COLO668 (cell line): Measurements from ENCODE around the gene TTLL8.

Source experiments
- DNase-seq: peaks from one replicate; lab custom pipeline; 2025; ENCODE audit not compliant: unreplicated experiment; lab: John Stamatoyannopoulos, UW

TTLL8 gene

DNA sequence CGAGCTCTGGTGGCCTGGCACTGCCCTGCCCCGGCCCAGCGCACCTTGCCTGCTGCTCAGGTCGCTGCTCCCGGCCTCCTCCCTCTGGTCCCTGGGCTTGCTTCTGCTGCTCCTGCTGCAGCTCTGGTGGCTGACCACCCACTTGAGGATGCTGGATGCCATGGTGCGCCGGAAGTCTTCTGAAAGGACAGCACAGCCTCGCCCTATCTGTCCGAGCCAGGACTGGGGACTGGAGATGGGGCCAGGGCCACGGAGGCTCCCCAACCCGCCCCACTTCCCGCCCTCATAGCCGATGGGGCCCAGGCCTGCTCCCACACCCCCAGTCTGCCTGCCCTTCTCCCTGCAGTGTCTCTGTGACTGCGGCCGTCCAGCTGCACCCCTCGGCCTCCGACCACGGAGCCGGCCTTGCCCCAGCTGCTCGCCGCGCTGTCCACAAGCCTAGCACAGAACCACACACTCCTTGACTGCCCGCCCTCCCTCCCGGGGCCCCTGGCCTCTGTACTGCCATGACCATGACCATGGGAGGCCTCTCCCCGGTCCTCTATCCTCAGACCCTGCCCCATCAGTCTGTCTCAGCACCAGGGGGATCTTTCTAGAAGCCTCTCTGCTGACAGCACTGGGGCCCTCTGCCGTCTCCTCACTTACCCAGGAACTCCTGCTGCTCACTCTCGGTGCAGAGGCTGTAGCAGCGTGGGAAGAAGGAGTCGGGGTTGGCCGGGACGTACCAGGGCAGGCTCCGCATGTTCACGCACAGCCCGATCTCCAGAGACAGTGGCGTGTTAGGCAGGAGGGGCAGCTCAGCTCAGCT lies 12.7 kb downstream of the TTLL8 start:
- no peak for DNase-seq

DNA sequence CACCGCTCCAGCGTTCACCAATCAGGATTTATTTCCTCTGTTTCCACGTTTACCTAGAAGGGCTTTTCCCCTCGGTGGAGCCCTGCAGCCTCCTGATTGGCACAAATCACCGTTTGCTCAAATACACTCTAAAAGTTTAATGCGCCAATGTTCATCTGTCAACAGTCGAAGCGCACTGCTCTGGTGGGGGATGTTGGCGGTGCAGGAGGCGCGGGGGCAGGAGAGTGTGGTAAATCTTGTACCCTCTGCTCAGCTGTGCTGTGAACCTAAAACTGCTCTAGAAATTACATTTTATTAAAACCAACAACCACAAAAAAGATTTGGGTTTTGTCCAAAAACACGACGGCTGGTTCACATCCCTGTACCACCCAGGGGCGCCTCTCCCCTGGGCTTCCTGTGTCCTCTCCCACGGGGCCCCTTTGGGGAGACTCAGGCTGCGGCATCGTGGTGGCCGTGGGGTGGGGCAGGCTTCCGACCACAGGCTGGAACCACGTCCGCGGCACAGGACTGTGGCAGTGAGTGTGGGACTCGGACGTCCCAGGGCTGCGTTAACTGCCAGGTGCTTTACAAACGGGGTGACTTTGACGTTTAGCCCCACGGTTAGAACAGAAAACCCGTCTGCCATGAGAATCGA lies 13.5 kb downstream of the TTLL8 start:
- DNase-seq: no peak

DNA sequence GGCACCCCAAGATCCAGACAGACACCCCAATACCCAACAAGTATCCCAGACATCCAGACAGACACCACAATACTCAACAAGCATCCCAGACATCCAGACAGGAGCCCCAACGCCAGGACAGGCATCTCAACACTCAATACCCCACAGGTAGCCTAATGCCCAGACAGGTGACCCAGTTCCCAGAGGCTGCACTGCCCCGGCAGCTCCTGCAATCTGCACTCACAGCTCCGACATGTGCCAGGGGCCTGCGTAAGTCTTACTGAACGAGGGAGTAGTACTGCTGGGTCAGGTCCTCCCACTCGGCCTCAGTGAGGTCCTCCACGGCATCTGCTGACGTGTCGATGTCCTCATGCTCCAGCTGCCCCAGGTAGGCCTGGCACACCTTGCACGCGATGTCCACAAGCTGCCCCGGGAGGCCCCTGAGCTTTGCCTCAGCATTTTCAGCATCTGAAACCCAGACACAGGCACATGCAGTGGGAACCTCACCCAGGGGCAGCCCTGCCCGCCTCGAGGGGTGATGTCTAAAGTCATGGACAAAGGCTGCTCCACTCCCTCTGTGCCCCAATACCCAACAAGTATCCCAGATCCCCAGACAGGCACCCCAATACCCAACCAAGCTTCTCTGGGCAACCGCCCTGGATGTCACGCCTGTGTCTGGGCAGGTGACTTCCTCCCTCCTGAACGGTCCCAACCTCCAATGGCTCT lies 16.6 kb downstream of the TTLL8 start:
- DNase-seq: no peak

DNA sequence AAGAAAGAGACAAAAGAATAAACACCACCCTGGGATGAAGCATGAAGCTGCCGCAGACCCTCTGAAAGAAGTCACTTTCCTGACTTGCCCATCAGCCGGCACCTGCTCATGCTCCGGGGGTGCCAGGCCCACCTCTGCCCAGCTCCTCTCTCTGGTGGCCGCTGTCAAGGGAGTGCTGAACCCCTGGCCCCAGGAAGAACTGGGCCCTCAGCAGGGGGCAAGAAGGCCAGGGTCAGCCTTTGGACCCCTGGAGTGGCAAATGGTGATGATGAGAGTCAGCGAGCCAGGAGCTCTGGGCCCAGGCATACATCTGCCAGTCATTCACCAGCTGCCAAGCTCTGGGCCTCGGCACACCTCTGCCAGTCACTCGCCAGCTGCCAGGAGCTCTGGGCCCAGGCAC lies 17.4 kb downstream of the TTLL8 start:
- no peak for DNase-seq

DNA sequence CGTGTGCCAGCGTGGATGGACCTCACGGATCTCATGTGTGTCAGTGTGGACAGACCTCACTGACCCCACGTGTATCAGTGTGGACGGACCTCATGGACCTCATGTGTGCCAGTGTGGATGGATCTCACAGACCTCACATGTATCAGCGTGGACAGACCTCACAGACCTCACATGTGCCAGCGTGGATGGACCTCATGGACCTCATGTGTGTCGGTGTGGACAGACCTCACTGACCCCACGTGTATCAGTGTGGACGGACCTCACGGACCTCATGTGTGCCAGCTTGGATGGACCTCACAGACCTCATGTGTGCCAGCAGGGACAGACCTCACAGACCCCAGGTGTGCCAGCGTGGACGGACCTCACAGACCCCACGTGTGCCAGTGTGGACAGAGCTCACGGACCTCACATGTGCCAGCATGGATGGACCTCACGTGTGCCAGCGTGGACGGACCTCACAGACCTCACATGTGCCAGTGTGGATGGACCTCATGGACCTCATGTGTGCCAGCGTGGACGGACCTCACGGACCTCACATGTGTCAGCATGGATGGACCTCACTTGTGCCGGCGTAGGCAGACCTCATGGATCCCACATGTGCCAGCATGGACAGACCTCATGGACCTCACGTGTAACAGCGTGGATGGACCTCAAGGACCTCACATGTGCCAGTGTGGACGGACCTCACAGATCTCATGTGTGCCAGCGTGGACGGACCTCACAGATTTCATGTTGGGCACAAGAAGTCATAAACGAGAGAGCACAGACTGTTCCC lies 18.2 kb downstream of the TTLL8 start:
- no peak for DNase-seq

DNA sequence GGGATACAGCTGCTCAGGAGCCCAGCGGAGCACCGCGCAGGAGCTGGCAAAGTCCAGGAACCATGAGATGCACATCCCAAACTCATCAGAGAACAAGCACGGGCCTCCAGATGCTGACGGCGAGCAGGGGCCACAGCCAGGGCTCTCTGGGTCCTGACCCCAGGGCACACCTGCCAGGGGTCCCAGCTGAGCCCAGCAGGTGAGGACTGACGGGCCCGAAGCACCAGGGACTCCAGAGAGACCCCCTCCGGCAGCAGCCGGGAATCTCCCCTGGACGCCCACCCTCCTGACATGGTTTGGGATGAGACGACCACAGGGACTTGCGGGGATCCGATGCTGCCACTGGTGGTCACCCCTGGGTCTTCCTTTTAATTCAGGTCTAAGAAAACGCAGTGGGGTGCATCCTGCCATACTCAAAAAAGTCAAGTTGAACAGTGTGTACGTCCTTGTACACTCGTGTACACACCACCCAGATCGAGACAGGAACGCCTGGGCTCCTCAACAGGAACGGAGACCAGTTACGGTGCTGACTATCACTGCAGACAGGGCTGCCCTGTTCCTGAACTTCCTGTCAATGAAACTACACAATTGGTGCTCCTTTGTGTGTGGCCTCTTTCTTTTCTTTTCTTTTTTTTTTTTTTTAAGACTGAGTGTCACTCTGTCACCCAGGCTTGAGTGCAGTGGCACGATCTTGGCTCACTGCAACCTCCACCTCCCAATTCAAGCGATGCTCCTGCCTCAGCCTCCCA lies 21.9 kb downstream of the TTLL8 start:
- DNase-seq: no peak

DNA sequence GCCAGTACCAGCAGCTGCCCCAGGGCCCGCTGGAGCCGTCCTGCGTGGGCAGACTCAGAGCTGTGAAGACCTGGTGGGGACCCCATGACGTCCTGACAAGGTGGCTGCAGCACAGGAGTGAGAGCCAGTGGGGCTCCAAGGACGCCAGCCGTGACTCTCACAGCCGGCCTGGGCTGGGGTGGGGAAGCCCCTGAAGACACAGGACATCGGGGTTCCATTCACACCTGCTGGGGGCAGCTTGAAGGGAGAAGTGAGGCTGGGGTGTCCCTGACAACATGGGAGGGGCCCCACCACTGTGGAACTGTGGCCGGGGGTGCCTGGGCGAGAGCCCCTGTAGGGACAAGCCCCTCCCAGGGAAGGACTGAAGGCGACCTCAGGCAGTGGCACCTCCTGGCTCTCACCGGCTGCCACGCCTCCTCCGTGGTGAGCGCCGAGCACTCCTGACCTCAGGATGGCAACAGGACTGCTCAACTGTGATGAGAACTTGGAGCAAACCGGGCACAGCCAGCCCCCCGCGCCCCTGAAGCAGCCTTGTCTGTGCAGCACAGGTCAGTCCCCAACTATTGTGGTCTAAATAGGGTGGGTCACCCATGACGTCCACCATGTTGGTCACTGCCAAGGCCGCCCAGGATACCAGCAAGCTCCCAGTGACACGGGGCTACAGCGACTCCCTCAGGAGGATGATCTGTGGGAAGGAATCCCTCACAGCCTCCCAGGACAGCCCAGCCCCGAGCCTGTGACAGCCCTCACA lies 22.8 kb downstream of the TTLL8 start:
- no peak for DNase-seq

DNA sequence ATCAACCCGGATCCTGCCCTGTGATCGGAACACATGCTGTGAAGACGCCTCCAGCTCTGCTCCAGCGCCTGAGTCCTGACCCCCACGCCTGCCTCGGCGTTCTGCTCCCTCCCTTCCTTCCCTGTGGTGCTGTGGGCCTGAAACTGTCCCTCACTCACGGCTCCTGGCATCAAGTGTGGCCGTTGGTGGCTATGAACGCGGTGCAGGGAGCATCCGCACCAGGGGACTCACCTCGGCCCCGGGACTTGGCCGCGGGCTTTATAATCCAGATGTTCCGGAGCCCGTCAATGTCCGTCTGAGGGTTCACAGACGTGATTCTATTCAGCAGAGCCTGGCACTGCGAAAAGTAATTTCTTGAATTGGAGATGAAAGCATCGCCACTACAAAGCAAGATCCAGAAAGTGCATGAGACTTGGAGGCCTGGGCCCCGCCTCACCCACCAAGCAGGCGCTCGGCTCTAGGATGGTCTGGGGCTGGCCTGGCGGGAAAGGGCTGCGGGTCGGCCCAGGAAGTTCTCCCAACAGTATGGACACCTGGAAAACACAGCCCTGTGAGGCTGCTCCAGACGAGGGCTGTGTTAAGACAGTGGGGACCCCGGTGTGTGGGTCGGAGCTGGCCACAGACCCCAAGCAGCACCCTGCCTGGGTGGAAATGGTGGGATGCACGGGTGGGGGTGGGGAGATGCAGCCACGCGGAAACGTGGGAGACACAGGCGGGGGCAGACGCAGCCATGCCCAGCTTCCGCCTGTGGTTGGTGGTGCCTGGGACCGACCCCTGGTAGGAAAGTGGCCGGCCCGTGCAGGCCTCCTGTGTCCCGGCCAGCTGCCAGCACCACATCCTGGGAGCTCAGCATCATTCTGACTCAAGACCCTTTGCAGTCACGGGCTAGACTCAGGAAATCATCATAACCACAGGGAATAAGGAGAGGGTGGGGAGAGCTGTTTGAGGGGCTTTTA lies 23.7 kb downstream of the TTLL8 start:
- no peak for DNase-seq

DNA sequence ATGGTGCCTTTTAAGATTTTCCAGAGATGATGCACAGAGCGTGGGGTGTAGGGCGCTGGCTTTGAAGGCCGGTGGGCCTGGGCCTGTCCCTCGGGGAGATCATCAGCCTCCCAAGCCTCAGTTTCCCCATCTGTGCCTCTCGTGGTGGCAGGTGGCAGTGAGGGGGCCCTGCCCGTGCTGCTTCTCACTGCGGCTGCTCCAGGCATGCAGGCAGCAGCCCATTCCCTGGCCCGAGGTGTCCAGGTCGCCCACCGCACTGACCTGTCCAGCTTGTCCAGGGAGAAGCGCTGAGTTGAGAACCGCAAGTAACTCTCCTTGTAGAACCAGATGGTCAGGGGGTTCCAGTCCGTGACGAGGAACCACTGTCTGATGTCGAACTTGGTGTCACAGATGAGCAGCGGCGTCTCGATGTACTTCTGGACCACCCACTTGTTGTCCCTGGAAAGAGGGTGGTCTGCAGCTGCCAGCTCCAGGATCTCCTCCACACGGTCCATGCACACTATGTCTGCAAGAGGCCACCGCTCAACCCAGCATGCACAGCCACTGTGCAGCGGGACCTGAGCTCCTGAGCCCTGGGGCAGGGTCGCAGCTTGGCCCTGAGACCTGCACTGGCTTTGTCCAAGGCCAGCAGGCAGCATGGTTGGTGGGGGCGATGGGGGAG lies 25.0 kb downstream of the TTLL8 start:
- DNase-seq: no peak

DNA sequence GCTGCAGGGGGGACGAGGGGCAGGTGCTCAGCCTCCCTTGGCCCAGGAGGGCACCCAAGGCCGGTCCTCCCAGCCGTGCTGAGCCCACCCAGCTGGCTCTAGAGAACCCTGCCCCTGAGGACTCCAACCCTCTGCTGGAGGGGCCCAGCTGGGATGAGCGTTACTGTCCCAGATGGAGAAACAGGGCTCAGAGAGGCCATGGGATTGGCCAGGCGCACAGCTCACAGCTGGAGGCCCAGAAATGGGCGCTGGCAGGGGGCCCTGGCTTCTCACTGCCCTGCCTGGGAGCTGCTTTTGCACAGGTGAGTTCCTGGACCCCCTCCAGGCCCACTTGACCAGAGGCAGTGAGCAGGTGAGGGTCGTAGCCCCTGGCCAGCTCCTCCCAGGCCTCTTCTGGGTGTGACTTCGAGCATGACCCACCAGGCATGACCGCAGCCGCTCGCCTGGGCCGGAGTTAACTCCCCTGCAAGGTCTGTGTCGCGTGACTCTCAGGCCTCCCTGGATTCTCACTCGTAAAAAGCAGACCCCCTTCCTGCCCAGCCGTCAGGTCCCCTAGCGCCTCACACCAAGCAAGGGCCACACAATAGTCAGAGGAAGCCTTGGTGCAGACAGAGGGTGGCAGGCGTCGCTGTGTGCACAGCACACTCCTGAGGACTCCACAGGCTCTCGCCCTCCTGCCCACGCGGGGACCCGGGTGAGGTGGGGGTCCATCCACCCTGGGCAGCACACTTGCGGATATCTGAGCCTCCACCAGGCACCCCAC lies 25.8 kb downstream of the TTLL8 start:
- no peak for DNase-seq

DNA sequence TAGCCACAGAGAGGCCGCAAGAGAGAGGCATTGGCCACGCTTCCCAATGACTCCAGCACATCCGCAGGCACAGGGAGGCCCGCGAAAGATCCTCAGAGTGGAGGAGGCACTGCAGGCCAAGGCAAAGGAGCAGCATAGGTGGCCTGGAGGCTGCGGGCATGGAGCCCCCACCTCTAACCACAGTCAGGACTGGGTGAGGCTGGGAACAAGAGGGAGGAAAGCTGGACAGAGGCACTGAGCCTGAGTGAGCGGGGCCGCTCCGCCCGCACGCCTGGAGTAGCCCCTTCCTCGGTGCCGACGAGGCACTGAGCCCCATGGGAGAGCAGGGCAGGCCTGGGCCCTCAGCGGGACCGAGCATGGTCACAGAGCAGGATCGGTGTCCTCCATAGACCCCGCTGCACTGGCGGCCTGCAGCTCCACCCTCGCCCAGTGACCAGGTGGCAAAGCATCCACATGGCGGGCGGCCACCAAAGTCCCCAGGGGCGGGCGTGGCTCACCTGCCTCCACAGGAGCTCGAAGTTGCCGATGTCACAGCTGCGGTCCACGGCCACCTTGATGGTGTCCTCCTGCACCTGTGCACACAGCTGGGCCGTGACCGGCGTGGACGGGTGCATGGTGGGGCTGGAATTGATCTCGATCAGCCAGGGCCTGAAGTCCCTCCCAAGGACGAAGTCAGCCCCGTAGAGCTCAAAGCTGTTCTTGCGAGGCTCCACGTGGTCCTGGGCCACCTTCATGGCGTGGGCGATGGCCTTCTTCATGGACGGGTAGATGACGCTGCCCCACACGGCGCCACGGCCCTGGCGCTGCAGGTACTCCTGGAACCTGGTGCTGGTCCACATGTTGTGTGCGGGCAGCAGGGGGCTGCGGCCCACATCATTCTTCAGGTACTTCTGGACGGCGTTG lies 26.7 kb downstream of the TTLL8 start:
- DNase-seq: peak; percentile 39

DNA sequence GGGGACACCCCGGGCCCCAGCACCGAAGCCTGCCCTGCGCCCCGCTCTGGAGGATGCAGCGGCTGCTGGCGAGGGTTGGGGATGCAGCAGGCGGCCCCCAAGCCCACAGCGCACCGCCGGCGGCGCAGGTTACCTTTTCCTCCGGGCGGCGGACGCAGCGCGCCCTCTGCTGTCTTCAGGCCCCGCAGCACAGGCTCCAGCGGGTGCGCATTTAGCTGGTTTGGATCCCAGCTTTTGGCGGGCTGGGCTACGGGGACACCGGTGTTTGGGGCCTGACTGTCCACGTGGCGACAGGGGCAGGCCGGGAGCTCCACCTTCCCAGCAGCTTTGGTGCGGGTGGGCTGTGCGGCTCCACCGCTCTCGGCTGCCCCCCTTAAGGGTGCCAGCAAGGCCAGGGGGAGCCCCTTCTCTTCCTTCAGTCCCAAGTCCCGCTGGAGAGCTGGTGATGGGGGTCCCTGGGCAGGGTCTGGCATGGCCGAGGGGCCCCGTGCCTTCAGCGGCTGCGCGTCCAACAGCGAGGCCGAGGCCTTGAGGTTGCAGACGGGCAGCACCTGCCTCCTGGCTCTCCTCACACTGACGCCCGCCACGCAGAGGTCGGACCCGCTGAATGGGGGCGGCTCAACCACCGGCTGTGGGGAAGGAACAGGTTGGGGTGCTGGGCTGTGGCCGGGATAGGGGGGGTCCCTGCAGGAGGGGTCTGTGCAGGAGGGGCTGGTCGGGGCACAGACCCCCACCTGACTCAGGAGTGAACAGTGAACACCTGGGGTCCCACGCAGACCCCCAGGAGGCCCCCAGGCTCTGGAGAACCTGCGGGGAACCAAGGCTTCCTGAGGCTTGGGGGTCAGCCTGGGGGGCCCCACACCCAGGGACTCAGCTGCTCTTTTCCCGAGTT lies 27.6 kb downstream of the TTLL8 start:
- peak; percentile 89 for DNase-seq

DNA sequence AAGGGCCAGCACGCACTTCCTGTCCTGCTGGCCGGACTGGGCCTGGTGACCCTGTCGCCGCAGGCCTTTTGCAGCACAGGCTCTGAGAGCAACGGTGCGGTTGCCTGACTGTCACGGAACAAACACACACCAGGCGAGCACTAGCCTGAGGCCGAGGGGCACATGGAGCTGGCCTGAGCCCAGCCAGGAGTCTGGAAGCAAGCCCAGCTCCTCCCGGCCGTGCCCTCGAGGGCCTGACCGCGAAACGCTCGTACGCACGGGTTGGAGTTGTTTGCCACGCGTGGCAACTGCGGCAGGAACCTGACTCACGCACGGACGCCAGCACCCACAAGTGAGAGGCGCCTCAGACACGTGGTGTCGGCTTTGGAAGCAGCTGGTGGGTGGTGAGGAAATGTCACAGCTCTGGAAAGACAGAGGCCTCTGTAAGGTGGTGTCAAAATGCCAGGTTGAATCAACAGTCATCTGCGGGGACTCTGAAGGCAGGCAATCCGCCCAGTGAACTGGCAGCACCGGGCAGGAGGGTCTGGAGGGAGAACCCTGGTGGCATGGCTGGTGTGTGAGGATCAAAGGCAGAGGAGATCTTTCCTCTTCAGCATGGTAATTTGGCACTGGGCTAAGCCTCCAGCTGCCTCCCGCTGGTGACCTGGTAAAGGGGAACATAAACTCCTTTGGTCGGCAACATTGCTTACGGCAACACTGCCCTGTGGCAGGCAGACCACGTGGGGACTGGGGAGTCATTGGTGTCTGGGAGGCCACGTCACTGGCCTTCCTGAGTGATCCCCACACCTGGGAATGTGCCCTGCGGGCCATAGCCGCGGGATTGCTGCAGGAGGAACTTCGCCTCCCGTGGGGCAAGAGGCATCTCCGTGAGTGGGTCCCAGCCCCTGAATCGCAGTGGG lies 30.2 kb downstream of the TTLL8 start:
- DNase-seq: peak; percentile 63

DNA sequence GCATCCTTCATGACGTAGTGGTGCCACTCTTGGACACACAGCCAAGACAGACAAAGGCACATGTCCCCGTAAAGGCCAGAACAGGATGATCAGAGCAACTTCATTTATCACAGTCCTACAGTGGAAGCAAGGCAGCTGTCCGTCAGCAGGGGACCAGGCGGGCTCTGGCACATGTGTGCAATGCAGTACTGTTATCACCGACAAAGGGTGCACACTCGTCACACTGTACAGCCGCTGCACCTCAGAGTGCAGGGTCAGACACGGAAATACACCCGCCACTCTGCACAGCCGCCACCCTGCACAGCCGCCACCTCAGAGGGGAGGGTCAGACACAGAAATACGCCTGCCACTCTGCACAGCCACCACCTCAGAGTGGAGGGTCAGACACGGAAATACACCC lies 32.1 kb downstream of the TTLL8 start:
- DNase-seq: no peak
